ENCODE data around the gene DGKI.

Gene DGKI

GRCh38 chr7:137439829-137440825 is 406.6 kb downstream of the DGKI start:
- Histone ChIP-seq H3K4me3 (ENCODE audit: low read depth, low read length) (no peak overlapping the region), H3K9me3 (ENCODE audit: control insufficient read depth, insufficient read depth, low read depth, low read length) (no peaks in the 10 kb centered on the region), H3K27ac (ENCODE audit: extremely low read depth, low read depth, low read length) (no peak overlapping the region), H3K4me1 (ENCODE audit: control insufficient read depth, insufficient read depth, low read length) (no peaks in the 10 kb centered on the region), H3K36me3 (ENCODE audit: control insufficient read depth in 2 of 2, insufficient read depth in 1 of 2, low read length in 2 of 2) (no peaks in the 10 kb centered on the region)
- POLR2A ChIA-PET: no interaction called here
- CTCF ChIA-PET: interaction anchor here (0.9 kb wide), 1 partner anchor 271 kb away, joined by 3 read pairs; no protein-coding TSS in a partner anchor
- no peak for TF ChIP-seq ZNF707 (tag by site-specific recombination; IDR thresholded peaks at IDR 0.05)
- TF ChIP-seq ATF2 (tag by site-specific recombination; IDR thresholded peaks at IDR 0.05; ENCODE audit: low read depth): no peak

- CTCF ChIA-PET: no interaction called here
- POLR2A ChIA-PET: no interaction called here
- no peak overlapping the region for H3K4me3 ChIP-seq (ENCODE audit: low read depth, low read length)
- H3K9me3 ChIP-seq (ENCODE audit: control insufficient read depth, insufficient read depth, low read depth, low read length): no peaks in the 10 kb centered on the region
- no peaks in the 10 kb centered on the region for H3K4me1 ChIP-seq (ENCODE audit: control insufficient read depth, insufficient read depth, low read length)
- H3K27ac ChIP-seq (ENCODE audit: extremely low read depth, low read depth, low read length): no peak overlapping the region
- no peaks in the 10 kb centered on the region for H3K36me3 ChIP-seq (ENCODE audit: control insufficient read depth in 2 of 2, insufficient read depth in 1 of 2, low read length in 2 of 2)
- TF ChIP-seq ZNF518A (tag by site-specific recombination; conservative IDR thresholded peaks at IDR 0.05; ENCODE audit: low read depth): no peak
- TF ChIP-seq, protein P1, sequence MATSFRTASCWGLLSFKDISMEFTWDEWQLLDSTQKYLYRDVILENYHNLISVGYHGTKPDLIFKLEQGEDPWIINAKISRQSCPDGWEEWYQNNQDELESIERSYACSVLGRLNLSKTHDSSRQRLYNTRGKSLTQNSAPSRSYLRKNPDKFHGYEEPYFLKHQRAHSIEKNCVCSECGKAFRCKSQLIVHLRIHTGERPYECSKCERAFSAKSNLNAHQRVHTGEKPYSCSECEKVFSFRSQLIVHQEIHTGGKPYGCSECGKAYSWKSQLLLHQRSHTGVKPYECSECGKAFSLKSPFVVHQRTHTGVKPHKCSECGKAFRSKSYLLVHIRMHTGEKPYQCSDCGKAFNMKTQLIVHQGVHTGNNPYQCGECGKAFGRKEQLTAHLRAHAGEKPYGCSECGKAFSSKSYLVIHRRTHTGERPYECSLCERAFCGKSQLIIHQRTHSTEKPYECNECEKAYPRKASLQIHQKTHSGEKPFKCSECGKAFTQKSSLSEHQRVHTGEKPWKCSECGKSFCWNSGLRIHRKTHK (tag by site-specific recombination; IDR thresholded peaks at IDR 0.05): no peak
Measured at GRCh38 chr7:137434946-137435345, 411.8 kb downstream of the DGKI start.

GRCh38 chr7:137434530-137434929 is 412.2 kb downstream of the DGKI start:
- CTCF ChIA-PET: no interaction called here
- TF ChIP-seq REPIN1 (tag by site-specific recombination; IDR thresholded peaks at IDR 0.05; ENCODE audit: low read depth) (no peak), SCRT2 (tag by site-specific recombination; IDR thresholded peaks at IDR 0.05) (no peak), ZNF664 (tag by site-specific recombination; IDR thresholded peaks at IDR 0.05) (no peak), ZNF654 (tag by site-specific recombination; IDR thresholded peaks at IDR 0.05; ENCODE audit: low read depth) (no peak), ZNF548 (tag by site-specific recombination; IDR thresholded peaks at IDR 0.05) (no peak), ZNF776 (tag by site-specific recombination; IDR thresholded peaks at IDR 0.05; ENCODE audit: borderline replicate concordance) (no peak), ZNF157 (tag by site-specific recombination; IDR thresholded peaks at IDR 0.05) (no peak)
- TF ChIP-seq, protein P2, sequence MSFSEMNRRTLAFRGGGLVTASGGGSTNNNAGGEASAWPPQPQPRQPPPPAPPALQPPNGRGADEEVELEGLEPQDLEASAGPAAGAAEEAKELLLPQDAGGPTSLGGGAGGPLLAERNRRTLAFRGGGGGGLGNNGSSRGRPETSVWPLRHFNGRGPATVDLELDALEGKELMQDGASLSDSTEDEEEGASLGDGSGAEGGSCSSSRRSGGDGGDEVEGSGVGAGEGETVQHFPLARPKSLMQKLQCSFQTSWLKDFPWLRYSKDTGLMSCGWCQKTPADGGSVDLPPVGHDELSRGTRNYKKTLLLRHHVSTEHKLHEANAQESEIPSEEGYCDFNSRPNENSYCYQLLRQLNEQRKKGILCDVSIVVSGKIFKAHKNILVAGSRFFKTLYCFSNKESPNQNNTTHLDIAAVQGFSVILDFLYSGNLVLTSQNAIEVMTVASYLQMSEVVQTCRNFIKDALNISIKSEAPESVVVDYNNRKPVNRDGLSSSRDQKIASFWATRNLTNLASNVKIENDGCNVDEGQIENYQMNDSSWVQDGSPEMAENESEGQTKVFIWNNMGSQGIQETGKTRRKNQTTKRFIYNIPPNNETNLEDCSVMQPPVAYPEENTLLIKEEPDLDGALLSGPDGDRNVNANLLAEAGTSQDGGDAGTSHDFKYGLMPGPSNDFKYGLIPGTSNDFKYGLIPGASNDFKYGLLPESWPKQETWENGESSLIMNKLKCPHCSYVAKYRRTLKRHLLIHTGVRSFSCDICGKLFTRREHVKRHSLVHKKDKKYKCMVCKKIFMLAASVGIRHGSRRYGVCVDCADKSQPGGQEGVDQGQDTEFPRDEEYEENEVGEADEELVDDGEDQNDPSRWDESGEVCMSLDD (tag by site-specific recombination; IDR thresholded peaks at IDR 0.05): no peak
- TF ChIP-seq, protein P3, sequence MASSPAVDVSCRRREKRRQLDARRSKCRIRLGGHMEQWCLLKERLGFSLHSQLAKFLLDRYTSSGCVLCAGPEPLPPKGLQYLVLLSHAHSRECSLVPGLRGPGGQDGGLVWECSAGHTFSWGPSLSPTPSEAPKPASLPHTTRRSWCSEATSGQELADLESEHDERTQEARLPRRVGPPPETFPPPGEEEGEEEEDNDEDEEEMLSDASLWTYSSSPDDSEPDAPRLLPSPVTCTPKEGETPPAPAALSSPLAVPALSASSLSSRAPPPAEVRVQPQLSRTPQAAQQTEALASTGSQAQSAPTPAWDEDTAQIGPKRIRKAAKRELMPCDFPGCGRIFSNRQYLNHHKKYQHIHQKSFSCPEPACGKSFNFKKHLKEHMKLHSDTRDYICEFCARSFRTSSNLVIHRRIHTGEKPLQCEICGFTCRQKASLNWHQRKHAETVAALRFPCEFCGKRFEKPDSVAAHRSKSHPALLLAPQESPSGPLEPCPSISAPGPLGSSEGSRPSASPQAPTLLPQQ (tag by site-specific recombination; IDR thresholded peaks at IDR 0.05): no peak
- TF ChIP-seq, protein P4, sequence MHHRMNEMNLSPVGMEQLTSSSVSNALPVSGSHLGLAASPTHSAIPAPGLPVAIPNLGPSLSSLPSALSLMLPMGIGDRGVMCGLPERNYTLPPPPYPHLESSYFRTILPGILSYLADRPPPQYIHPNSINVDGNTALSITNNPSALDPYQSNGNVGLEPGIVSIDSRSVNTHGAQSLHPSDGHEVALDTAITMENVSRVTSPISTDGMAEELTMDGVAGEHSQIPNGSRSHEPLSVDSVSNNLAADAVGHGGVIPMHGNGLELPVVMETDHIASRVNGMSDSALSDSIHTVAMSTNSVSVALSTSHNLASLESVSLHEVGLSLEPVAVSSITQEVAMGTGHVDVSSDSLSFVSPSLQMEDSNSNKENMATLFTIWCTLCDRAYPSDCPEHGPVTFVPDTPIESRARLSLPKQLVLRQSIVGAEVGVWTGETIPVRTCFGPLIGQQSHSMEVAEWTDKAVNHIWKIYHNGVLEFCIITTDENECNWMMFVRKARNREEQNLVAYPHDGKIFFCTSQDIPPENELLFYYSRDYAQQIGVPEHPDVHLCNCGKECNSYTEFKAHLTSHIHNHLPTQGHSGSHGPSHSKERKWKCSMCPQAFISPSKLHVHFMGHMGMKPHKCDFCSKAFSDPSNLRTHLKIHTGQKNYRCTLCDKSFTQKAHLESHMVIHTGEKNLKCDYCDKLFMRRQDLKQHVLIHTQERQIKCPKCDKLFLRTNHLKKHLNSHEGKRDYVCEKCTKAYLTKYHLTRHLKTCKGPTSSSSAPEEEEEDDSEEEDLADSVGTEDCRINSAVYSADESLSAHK (tag by site-specific recombination; IDR thresholded peaks at IDR 0.05): no peak

More at GRCh38 chr7:137434530-137434929, 412.2 kb downstream of the DGKI start:
- POLR2A ChIA-PET: no interaction called here
- Histone ChIP-seq H3K36me3 (ENCODE audit: control insufficient read depth in 2 of 2, insufficient read depth in 1 of 2, low read length in 2 of 2) (no peaks in the 10 kb centered on the region), H3K4me1 (ENCODE audit: control insufficient read depth, insufficient read depth, low read length) (no peaks in the 10 kb centered on the region), H3K27ac (ENCODE audit: extremely low read depth, low read depth, low read length) (no peak overlapping the region), H3K4me3 (ENCODE audit: low read depth, low read length) (no peak overlapping the region), H3K9me3 (ENCODE audit: control insufficient read depth, insufficient read depth, low read depth, low read length) (no peaks in the 10 kb centered on the region)
